Measurements from ENCODE around the gene SCNN1G.
"Not testable (repeated sequence)": the region's sequence is repeated elsewhere in the genome, so short reads cannot be mapped to it uniquely, and the experiment has no call there.

SCNN1G gene

GRCh38 chr16:23182679-23183542, at the start of gene SCNN1G:
SCNN1G (plus strand) TSS chr16:23182745; CDS start chr16:23186272, 3,527 bp downstream.
- no peak for FAIRE-seq

GRCh38 chr16:23132775-23133463, 49.6 kb upstream of the SCNN1G start:
- FAIRE-seq = no peak

- FAIRE-seq = no peak
These were observed 48.3 kb upstream of the SCNN1G start for GRCh38 chr16:23134274-23134673.

- FAIRE-seq = peak; percentile 59
These were observed 45.3 kb upstream of the SCNN1G start for GRCh38 chr16:23137256-23137655.

GRCh38 chr16:23137818-23138217, 44.7 kb upstream of the SCNN1G start:
- FAIRE-seq = peak; percentile 92

- FAIRE-seq = no peak
These were observed 42.4 kb upstream of the SCNN1G start for GRCh38 chr16:23140107-23140506.

- no peak for FAIRE-seq
These were observed 41.5 kb upstream of the SCNN1G start for GRCh38 chr16:23141033-23141432.

GRCh38 chr16:23141500-23141899, 41.0 kb upstream of the SCNN1G start:
- no peak for FAIRE-seq

- no peak for FAIRE-seq
These were observed 40.4 kb upstream of the SCNN1G start for GRCh38 chr16:23141959-23142740.

GRCh38 chr16:23143391-23143790, 39.2 kb upstream of the SCNN1G start:
- no peak for FAIRE-seq

- FAIRE-seq = not testable (repeated sequence)
These were observed 38.2 kb upstream of the SCNN1G start for GRCh38 chr16:23144393-23144792.

GRCh38 chr16:23145186-23145585, 37.4 kb upstream of the SCNN1G start:
- FAIRE-seq = no peak

- no peak for FAIRE-seq
These were observed 36.9 kb upstream of the SCNN1G start for GRCh38 chr16:23145608-23146007.

GRCh38 chr16:23146877-23147601, 35.5 kb upstream of the SCNN1G start:
- FAIRE-seq = no peak

- FAIRE-seq = no peak
These were observed 34.9 kb upstream of the SCNN1G start for GRCh38 chr16:23147666-23148065.

GRCh38 chr16:23148166-23148512, 34.4 kb upstream of the SCNN1G start:
- no peak for FAIRE-seq

GRCh38 chr16:23148513-23149266, 33.9 kb upstream of the SCNN1G start:
- FAIRE-seq = no peak

- no peak for FAIRE-seq
These were observed 33.1 kb upstream of the SCNN1G start, which contains the start of gene USP31 for GRCh38 chr16:23149267-23149992. USP31 (minus strand) TSS chr16:23149452; CDS start chr16:23149270, 182 bp downstream.

GRCh38 chr16:23149993-23150364, 32.6 kb upstream of the SCNN1G start:
- FAIRE-seq = no peak

- FAIRE-seq = no peak
These were observed 30.0 kb upstream of the SCNN1G start for GRCh38 chr16:23152386-23153178.

Data from endometrium (tissue), 2 donors.